SK-N-SH (cell line): Measurements from ENCODE around the gene LOXHD1. TPM values are rescaled to one million over a fixed set of nuclear protein-coding genes. Genes with fewer than 3 reads are reported as not detected.

Source experiments
- CTCF ChIA-PET: fragments of 300-600, 350-600 bp; formaldehyde crosslinking; extraction: SDS; loops from one replicate; lab custom pipeline; 2021; lab: Yijun Ruan, JAX
- POLR2A ChIA-PET: fragments of 350-600 bp; sonication (Branson Sonifier 250); formaldehyde crosslinking; extraction: SDS; loops from one replicate; lab custom pipeline; 2020; ENCODE audit warnings: antibody characterized with exemption, inconsistent platforms; lab: Yijun Ruan, JAX
- DNase-seq: peaks from one replicate; pipeline ENCODE4 v3.0.0; 2012
- H2AFZ ChIP-seq: fragments of 200-600 bp; sonication (generic); 2 replicates; pipeline ENCODE4 v1.8.1; 2016; ENCODE audit warnings: antibody characterized with exemption, mild to moderate bottlenecking, low read depth
- H3F3A ChIP-seq: fragments of 200-600 bp; sonication (generic); replicated peaks from 2 replicates; pipeline ENCODE3; 2016; ENCODE audit warnings: antibody characterized with exemption, mild to moderate bottlenecking; ENCODE audit not compliant: insufficient read depth
- H3K27ac ChIP-seq, 2 experiments: fragments of 200-500 bp in 1 of 2; fragments of 200-600 bp in 1 of 2; sonication (Bioruptor generic) in 1 of 2; sonication (generic), shearing (Covaris generic) in 1 of 2; 2 replicates each; pipeline versions ENCODE4 v1.5.1 to v1.6.1; 2014 to 2016; ENCODE audit warnings: low read depth in 2 of 2, inconsistent platforms in 1 of 2, low read length in 1 of 2, mild to moderate bottlenecking in 1 of 2, mixed read lengths in 1 of 2
- H3K27me3 ChIP-seq: fragments of 200-600 bp; sonication (generic), shearing (Covaris generic); 2 replicates; pipeline ENCODE4 v1.6.1; 2016; ENCODE audit warnings: mixed run types; ENCODE audit not compliant: insufficient read depth
- H3K36me3 ChIP-seq, 2 experiments: fragments of 200-500 bp in 1 of 2; fragments of 200-600 bp in 1 of 2; sonication (Bioruptor generic) in 1 of 2; sonication (generic) in 1 of 2; replicated peaks in 1 of 2; 2 replicates each; pipeline versions ENCODE3 to v1.5.1; 2014 to 2016; ENCODE audit warnings: low read length in 1 of 2, mild to moderate bottlenecking in 1 of 2; ENCODE audit not compliant: insufficient read depth in 2 of 2, control insufficient read depth in 1 of 2
- H3K4me1 ChIP-seq, 2 experiments: fragments of 200-500 bp in 1 of 2; fragments of 200-600 bp in 1 of 2; sonication (Bioruptor generic) in 1 of 2; sonication (generic), shearing (Covaris generic) in 1 of 2; 2 replicates each; pipeline versions ENCODE4 v1.5.1 to v1.6.1; 2014 to 2016; ENCODE audit warnings: low read depth in 1 of 2, low read length in 1 of 2, mixed run types in 1 of 2; ENCODE audit not compliant: insufficient read depth in 2 of 2, control insufficient read depth in 1 of 2
- H3K4me2 ChIP-seq: fragments of 200-600 bp; sonication (generic), shearing (Covaris generic); 2 replicates; pipeline ENCODE4 v1.6.1; 2017; ENCODE audit warnings: mixed run types
- H3K4me3 ChIP-seq, 2 experiments: fragments of 200-500 bp in 1 of 2; fragments of 200-600 bp in 1 of 2; sonication (Bioruptor generic) in 1 of 2; sonication (generic), shearing (Covaris generic) in 1 of 2; 2 replicates each; pipeline versions ENCODE4 v1.5.1 to v1.8.1; 2014 to 2016; ENCODE audit warnings: low read depth in 2 of 2, inconsistent platforms in 1 of 2, low read length in 1 of 2, mild to moderate bottlenecking in 1 of 2, mixed read lengths in 1 of 2, moderate library complexity in 1 of 2
- H3K79me2 ChIP-seq: fragments of 200-600 bp; sonication (generic); 2 replicates; pipeline ENCODE4 v1.8.1; 2017; ENCODE audit warnings: mild to moderate bottlenecking; ENCODE audit not compliant: insufficient read depth
- H3K9ac ChIP-seq: fragments of 200-600 bp; sonication (generic); 2 replicates; pipeline ENCODE4 v1.6.1; 2017; ENCODE audit warnings: mixed run types
- H3K9me2 ChIP-seq: fragments of 200-600 bp; sonication (generic); 2 replicates; pipeline ENCODE4 v1.6.1; 2017; ENCODE audit warnings: mixed run types
- H3K9me3 ChIP-seq: fragments of 200-600 bp; sonication (generic); 2 replicates; pipeline ENCODE4 v1.6.1; 2017; ENCODE audit warnings: mixed run types, mild to moderate bottlenecking, moderate library complexity
- H4K20me1 ChIP-seq: fragments of 200-600 bp; sonication (generic); 2 replicates; pipeline ENCODE4 v1.6.1; 2017; ENCODE audit warnings: mild to moderate bottlenecking, mixed run types; ENCODE audit not compliant: insufficient read depth
- CHD2 ChIP-seq: fragments of 150-350 bp; IDR thresholded peaks from 2 replicates; pipeline ENCODE4 v1.6.1; 2018; ENCODE audit warnings: low read length; ENCODE audit not compliant: partially characterized antibody
- ELF1 ChIP-seq: IDR thresholded peaks from 2 replicates; pipeline ENCODE4 v1.4.0; 2012
- EP300 ChIP-seq, 2 experiments: IDR thresholded peaks; 2 replicates each; pipeline versions ENCODE4 v1.4.0 to v1.6.1; 2012; ENCODE audit warnings: borderline replicate concordance in 1 of 2, low read depth in 1 of 2, low read length in 1 of 2
- FOXJ3 ChIP-seq: sonication (generic); formaldehyde crosslinking; IDR thresholded peaks from 2 replicates; pipeline ENCODE4 v1.5.1; 2020; ENCODE audit warnings: mild to moderate bottlenecking, missing genetic modification reagents
- FOXM1 ChIP-seq: IDR thresholded peaks from 2 replicates; pipeline ENCODE4 v1.4.0; 2012; ENCODE audit warnings: low read depth, mild to moderate bottlenecking
- GABPA ChIP-seq: IDR thresholded peaks from 2 replicates; pipeline ENCODE4 v1.4.0; 2012; ENCODE audit warnings: low read depth, mild to moderate bottlenecking
- MXI1 ChIP-seq: IDR thresholded peaks from 2 replicates; pipeline ENCODE4 v1.6.1; 2012; ENCODE audit warnings: mild to moderate bottlenecking, low read depth, low read length, improper control_type of control experiment
- NFIC ChIP-seq: IDR thresholded peaks from 2 replicates; pipeline ENCODE4 v1.4.0; 2012; ENCODE audit warnings: borderline replicate concordance
- NRF1 ChIP-seq: IDR thresholded peaks from 2 replicates; pipeline ENCODE4 v1.6.1; 2012; ENCODE audit warnings: low read depth, mild to moderate bottlenecking, low read length
- RAD21 ChIP-seq: IDR thresholded peaks from 2 replicates; pipeline ENCODE4 v1.6.1; 2012; ENCODE audit warnings: mild to moderate bottlenecking, low read length
- RFX5 ChIP-seq: IDR thresholded peaks from 2 replicates; pipeline ENCODE4 v1.6.1; 2012; ENCODE audit warnings: mild to moderate bottlenecking, improper control_type of control experiment, low read length
- SMC3 ChIP-seq: IDR thresholded peaks from 2 replicates; pipeline ENCODE4 v1.6.1; 2012; ENCODE audit warnings: low read depth, low read length, improper control_type of control experiment
- TAF1 ChIP-seq: IDR thresholded peaks from 2 replicates; pipeline ENCODE4 v1.6.1; 2012; ENCODE audit warnings: low read depth, mild to moderate bottlenecking, low read length, moderate library complexity, borderline replicate concordance
- TEAD4 ChIP-seq: IDR thresholded peaks from 2 replicates; pipeline ENCODE4 v1.4.0; 2012; ENCODE audit warnings: mild to moderate bottlenecking, borderline replicate concordance; ENCODE audit not compliant: insufficient read depth
- YY1 ChIP-seq: IDR thresholded peaks from 2 replicates; pipeline ENCODE4 v1.4.0; 2012; ENCODE audit warnings: low read depth, mild to moderate bottlenecking
- WGBS: methylation state at CpG from one replicate; pipeline ENCODE4 v1.1.6; 2017; ENCODE audit warnings: low lambda C conversion rate; 5-methylcytosine and 5-hydroxymethylcytosine counted together
- polyA plus RNA-seq, 3 experiments: library from polyadenylated mRNA; depleted of rRNA; stranded (reverse); fragments of >200 nt; gene quantifications; 2 replicates each; pipeline ENCODE4 v1.2.3, GENCODE V29; 2012
- TF ChIP-seq, protein P1 (sequence below): IDR thresholded peaks from 2 replicates; pipeline ENCODE4; 2012
- TF ChIP-seq, protein P2 (sequence below): IDR thresholded peaks from 2 replicates; pipeline ENCODE4 v1.4.0; 2012; ENCODE audit warnings: low read depth
- TF ChIP-seq, protein P3 (sequence below): fragments of 150-350 bp; IDR thresholded peaks from 2 replicates; pipeline ENCODE4 v1.6.1; 2016; ENCODE audit warnings: mild to moderate bottlenecking, low read depth, low read length
- TF ChIP-seq, protein P4 (sequence below): IDR thresholded peaks from 2 replicates; pipeline ENCODE4 v1.4.0; 2012; ENCODE audit warnings: low read depth, borderline replicate concordance
- TF ChIP-seq, protein P5 (sequence below): IDR thresholded peaks from 2 replicates; pipeline ENCODE4 v1.6.1; 2012; ENCODE audit warnings: mild to moderate bottlenecking, low read depth, low read length, moderate library complexity

Gene LOXHD1
- polyA plus RNA-seq, 1 of the 3 experiments (the other 2 are of a cell fraction) = not detected

DNA sequence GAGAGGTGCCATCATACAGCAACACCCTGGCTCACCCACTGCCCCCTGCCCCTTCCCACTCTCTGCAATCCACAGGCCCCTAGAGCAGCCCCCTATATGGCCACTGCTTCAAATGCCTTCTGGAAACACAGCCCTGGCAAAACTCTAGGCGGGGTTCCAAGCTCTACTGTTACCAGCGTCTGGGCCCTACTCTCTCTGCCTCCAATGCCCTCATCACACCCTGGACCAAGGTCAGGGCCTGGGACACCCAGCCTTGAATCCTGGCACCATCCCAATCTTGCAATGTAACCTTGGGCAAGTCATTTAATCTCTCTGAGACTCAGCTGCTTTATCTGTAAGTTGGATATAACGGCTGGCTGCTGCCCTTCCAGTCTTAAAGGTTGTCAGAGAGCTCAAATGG, 39.2 kb upstream of the LOXHD1 start:
- H3K27me3 ChIP-seq = no peaks in the 10 kb centered on the region
- no peak overlapping the region for H3K4me2 ChIP-seq
- H3K9ac ChIP-seq = no peak overlapping the region
- no peaks in the 10 kb centered on the region for H3K4me1 ChIP-seq
- H4K20me1 ChIP-seq = no peaks in the 10 kb centered on the region
- no peak overlapping the region for H3K27ac ChIP-seq
- ChIA-PET POLR2A (no interaction called here), CTCF (no interaction called here)
- H3K9me3 ChIP-seq = no peaks in the 10 kb centered on the region
- H3K4me3 ChIP-seq = no peak overlapping the region
- no peaks in the 10 kb centered on the region for H3K79me2 ChIP-seq
- no peaks in the 10 kb centered on the region for H3K36me3 ChIP-seq
- WGBS = 23% methylated on average over 3 of the region's 3 CpGs
- no peak for TF ChIP-seq YY1
- no peak for TF ChIP-seq NRF1
- no peak for TF ChIP-seq RFX5
- TF ChIP-seq GABPA = no peak
- no peak for TF ChIP-seq FOXM1
- no peak for TF ChIP-seq ELF1
- TF ChIP-seq RAD21 = no peak
- TF ChIP-seq, protein P1, sequence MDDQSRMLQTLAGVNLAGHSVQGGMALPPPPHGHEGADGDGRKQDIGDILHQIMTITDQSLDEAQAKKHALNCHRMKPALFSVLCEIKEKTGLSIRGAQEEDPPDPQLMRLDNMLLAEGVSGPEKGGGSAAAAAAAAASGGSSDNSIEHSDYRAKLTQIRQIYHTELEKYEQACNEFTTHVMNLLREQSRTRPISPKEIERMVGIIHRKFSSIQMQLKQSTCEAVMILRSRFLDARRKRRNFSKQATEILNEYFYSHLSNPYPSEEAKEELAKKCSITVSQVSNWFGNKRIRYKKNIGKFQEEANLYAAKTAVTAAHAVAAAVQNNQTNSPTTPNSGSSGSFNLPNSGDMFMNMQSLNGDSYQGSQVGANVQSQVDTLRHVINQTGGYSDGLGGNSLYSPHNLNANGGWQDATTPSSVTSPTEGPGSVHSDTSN = no peak
- TF ChIP-seq EP300 (IDR thresholded peaks at IDR 0.05; ENCODE audit: borderline replicate concordance in 1 of 2, low read depth in 1 of 2, low read length in 1 of 2) = no peak
- no peak for TF ChIP-seq FOXJ3
- TF ChIP-seq, protein P2, sequence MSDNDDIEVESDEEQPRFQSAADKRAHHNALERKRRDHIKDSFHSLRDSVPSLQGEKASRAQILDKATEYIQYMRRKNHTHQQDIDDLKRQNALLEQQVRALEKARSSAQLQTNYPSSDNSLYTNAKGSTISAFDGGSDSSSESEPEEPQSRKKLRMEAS = no peak
- TF ChIP-seq CHD2 = no peak
- TF ChIP-seq TEAD4 = no peak
- no peak for TF ChIP-seq NFIC
- TF ChIP-seq, protein P3, sequence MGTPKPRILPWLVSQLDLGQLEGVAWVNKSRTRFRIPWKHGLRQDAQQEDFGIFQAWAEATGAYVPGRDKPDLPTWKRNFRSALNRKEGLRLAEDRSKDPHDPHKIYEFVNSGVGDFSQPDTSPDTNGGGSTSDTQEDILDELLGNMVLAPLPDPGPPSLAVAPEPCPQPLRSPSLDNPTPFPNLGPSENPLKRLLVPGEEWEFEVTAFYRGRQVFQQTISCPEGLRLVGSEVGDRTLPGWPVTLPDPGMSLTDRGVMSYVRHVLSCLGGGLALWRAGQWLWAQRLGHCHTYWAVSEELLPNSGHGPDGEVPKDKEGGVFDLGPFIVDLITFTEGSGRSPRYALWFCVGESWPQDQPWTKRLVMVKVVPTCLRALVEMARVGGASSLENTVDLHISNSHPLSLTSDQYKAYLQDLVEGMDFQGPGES = no peak
- no peak for TF ChIP-seq TAF1
- no peak for TF ChIP-seq SMC3
- TF ChIP-seq, protein P4, sequence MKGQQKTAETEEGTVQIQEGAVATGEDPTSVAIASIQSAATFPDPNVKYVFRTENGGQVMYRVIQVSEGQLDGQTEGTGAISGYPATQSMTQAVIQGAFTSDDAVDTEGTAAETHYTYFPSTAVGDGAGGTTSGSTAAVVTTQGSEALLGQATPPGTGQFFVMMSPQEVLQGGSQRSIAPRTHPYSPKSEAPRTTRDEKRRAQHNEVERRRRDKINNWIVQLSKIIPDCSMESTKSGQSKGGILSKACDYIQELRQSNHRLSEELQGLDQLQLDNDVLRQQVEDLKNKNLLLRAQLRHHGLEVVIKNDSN = no peak
- TF ChIP-seq, protein P5, sequence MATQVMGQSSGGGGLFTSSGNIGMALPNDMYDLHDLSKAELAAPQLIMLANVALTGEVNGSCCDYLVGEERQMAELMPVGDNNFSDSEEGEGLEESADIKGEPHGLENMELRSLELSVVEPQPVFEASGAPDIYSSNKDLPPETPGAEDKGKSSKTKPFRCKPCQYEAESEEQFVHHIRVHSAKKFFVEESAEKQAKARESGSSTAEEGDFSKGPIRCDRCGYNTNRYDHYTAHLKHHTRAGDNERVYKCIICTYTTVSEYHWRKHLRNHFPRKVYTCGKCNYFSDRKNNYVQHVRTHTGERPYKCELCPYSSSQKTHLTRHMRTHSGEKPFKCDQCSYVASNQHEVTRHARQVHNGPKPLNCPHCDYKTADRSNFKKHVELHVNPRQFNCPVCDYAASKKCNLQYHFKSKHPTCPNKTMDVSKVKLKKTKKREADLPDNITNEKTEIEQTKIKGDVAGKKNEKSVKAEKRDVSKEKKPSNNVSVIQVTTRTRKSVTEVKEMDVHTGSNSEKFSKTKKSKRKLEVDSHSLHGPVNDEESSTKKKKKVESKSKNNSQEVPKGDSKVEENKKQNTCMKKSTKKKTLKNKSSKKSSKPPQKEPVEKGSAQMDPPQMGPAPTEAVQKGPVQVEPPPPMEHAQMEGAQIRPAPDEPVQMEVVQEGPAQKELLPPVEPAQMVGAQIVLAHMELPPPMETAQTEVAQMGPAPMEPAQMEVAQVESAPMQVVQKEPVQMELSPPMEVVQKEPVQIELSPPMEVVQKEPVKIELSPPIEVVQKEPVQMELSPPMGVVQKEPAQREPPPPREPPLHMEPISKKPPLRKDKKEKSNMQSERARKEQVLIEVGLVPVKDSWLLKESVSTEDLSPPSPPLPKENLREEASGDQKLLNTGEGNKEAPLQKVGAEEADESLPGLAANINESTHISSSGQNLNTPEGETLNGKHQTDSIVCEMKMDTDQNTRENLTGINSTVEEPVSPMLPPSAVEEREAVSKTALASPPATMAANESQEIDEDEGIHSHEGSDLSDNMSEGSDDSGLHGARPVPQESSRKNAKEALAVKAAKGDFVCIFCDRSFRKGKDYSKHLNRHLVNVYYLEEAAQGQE = no peak
- no peak for TF ChIP-seq MXI1
- no peaks in the 10 kb centered on the region for H3K9me2 ChIP-seq
- no peaks in the 10 kb centered on the region for H3F3A ChIP-seq
- no peak overlapping the region for H2AFZ ChIP-seq
- DNase-seq = no peak
